NCI-H524 treated with DMSO at 0.1 percent for 48 hours (cell line): ENCODE measurements around the gene LMO3.

ENCODE experiments used
- DNase-seq: peaks from one replicate; lab custom pipeline; 2025; lab: John Stamatoyannopoulos, UW

The LMO3 gene

GRCh38 chr12:16600525-16600924 is 5.4 kb downstream of the LMO3 start:
- DNase-seq: no peak

GRCh38 chr12:16599081-16599480 is 6.9 kb downstream of the LMO3 start:
- DNase-seq: no peak

GRCh38 chr12:16594797-16595196 is 11.2 kb downstream of the LMO3 start:
- DNase-seq: no peak

GRCh38 chr12:16593546-16593945 is 12.4 kb downstream of the LMO3 start:
- DNase-seq: no peak

- no peak for DNase-seq
These were observed 15.3 kb downstream of the LMO3 start for GRCh38 chr12:16590645-16591044.

- DNase-seq: no peak
These were observed 17.1 kb downstream of the LMO3 start for GRCh38 chr12:16588812-16589211.

- no peak for DNase-seq
These were observed 18.4 kb downstream of the LMO3 start for GRCh38 chr12:16587514-16587913.

- DNase-seq: no peak
These were observed 18.9 kb downstream of the LMO3 start for GRCh38 chr12:16587110-16587453.

GRCh38 chr12:16586350-16587109 is 19.4 kb downstream of the LMO3 start:
- no peak for DNase-seq

- no peak for DNase-seq
These were observed 20.2 kb downstream of the LMO3 start for GRCh38 chr12:16585781-16586180.

GRCh38 chr12:16583969-16584745 is 21.8 kb downstream of the LMO3 start:
- DNase-seq: no peak

GRCh38 chr12:16581416-16581815 is 24.5 kb downstream of the LMO3 start:
- no peak for DNase-seq

- DNase-seq: no peak
These were observed 26.9 kb downstream of the LMO3 start for GRCh38 chr12:16579041-16579440.

- DNase-seq: peak; percentile 89
These were observed 32.4 kb downstream of the LMO3 start for GRCh38 chr12:16573398-16574077.

GRCh38 chr12:16568873-16569272 is 37.1 kb downstream of the LMO3 start:
- DNase-seq: no peak

- no peak for DNase-seq
These were observed 41.3 kb downstream of the LMO3 start for GRCh38 chr12:16564675-16565074.

GRCh38 chr12:16563504-16563903 is 42.5 kb downstream of the LMO3 start:
- DNase-seq: no peak

- DNase-seq: no peak
These were observed 43.0 kb downstream of the LMO3 start for GRCh38 chr12:16562921-16563320.

GRCh38 chr12:16562435-16562834 is 43.5 kb downstream of the LMO3 start:
- DNase-seq: no peak

GRCh38 chr12:16560273-16560672 is 45.7 kb downstream of the LMO3 start:
- no peak for DNase-seq

GRCh38 chr12:16555630-16556029 is 50.3 kb downstream of the LMO3 start:
- no peak for DNase-seq

GRCh38 chr12:16553457-16553856 is 52.5 kb downstream of the LMO3 start:
- no peak for DNase-seq

GRCh38 chr12:16552301-16552700 is 53.7 kb downstream of the LMO3 start:
- DNase-seq: no peak
